HG03520 (cell line): ENCODE results near the gene PRPSAP2.
A peak's percentile ranks its signal among the peaks of the same experiment; 100 is the strongest.
"Not testable (repeated sequence)": the region's sequence is repeated elsewhere in the genome, so short reads cannot be mapped to it uniquely, and the experiment has no call there.

ENCODE experiments used
- ATAC-seq: cut with Tn5 transposase; IDR thresholded peaks from one replicate; pipeline ENCODE4 v1.9.1; 2021; ENCODE audit warnings: mild to moderate bottlenecking, moderate library complexity; ENCODE audit not compliant: unreplicated experiment

Gene PRPSAP2

DNA sequence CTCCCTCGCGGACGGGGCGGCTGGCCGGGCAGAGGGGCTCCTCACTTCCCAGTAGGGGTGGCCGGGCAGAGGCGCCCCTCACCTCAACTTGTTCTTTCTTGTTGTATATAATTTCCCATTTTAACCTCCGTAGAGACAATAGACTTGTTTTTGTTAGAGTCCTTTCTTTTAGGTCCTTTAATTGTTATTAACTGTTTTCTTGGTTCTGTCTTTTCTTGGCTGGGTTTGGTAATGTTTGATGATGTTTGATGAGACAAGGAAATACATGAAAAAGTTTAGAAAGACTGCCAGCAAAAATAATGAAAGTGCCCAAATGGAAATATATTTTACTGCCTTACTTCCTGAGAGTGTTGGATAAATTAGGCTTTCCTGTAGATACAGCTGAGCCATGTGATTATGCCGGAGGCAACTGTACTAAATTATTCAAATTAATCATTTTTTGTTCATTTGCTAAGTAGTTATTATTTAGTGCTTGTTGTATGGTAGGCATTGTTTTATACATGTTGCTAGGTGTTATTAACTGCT is 30.9 kb downstream of the PRPSAP2 start:
- no peak for ATAC-seq

- no peak for ATAC-seq
Observed at GRCh38 chr17:18889658-18890057, 31.7 kb downstream of the PRPSAP2 start.

- no peak for ATAC-seq
Observed at GRCh38 chr17:18891541-18891940, 33.6 kb downstream of the PRPSAP2 start.

- ATAC-seq = no peak
Observed at GRCh38 chr17:18896146-18896545, 38.2 kb downstream of the PRPSAP2 start.

DNA sequence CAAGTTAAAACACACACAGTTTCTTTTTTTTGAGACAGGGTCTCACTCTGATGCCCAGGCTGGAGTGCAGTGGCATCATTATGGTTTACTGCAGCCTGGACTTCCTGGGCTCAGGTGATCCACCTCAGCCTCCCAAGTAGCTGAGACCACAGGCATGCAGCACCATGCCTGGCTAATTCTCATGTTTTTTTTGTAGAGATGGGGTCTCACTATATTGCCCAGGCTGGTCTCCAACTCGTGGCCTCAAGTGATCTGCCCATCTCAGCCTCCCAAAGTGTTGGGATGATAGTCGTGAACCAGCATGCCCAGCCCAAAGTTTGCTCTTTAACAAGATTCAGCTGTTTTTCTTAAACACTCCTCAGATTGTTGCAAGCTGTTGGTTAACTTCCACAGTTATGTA is 39.0 kb downstream of the PRPSAP2 start:
- no peak for ATAC-seq

DNA sequence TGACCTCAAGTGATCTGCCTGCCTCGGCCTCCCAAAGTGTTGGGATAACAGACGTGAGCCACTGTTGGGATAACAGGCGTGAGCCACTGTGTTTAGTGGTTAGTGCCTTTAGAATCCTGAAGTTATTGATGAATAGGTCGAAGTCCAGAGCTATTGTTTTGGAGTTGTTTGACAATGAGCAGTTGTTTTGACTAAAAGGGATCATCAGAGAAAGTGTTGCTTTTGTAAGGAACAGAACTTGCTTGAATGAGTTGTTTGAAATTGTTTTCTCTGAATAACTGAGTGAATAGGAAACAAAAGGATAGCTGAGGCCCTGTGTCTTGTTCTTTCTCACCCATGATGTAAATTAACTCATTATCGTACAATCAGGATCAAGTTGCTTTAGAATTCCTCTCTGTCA is 46.6 kb downstream of the PRPSAP2 start:
- ATAC-seq = no peak

- no peak for ATAC-seq
Observed at GRCh38 chr17:18905226-18905625, 47.3 kb downstream of the PRPSAP2 start.

GRCh38 chr17:18910326-18910725 is 52.4 kb downstream of the PRPSAP2 start:
- ATAC-seq = no peak

- no peak for ATAC-seq
Observed at GRCh38 chr17:18910881-18911280, 53.0 kb downstream of the PRPSAP2 start.

DNA sequence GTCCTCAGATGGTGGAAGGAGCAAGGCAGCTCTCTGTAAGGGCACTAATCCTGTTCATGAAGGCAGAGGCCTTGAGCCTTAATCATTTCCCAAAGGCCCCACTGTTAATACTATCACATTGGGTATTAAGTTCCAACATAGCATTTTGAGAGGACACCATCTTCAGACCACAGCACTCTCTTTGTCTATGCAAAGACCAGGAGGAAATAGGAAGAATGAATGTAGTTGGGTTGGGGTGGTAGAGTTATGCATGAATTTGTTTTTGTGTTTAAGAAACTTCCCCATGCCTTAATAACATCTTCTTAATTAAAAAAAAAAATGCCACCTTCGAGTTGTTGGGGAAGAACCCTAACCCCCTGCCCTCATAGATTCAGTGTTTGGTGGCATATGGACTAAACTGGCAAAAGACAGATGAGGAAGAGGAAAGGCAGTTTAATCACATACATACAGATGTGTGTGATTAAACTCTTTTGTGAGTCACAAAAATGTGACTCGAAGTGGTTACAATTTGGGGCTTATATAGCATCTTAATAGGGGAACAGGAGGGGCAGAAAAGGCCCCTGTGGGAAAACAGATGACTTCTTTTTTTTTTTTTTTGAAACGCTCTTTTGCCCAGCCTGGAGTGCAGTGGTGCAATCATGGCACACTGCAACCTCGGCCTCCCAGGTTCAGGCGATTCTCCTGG is 59.0 kb downstream of the PRPSAP2 start:
- ATAC-seq = no peak

DNA sequence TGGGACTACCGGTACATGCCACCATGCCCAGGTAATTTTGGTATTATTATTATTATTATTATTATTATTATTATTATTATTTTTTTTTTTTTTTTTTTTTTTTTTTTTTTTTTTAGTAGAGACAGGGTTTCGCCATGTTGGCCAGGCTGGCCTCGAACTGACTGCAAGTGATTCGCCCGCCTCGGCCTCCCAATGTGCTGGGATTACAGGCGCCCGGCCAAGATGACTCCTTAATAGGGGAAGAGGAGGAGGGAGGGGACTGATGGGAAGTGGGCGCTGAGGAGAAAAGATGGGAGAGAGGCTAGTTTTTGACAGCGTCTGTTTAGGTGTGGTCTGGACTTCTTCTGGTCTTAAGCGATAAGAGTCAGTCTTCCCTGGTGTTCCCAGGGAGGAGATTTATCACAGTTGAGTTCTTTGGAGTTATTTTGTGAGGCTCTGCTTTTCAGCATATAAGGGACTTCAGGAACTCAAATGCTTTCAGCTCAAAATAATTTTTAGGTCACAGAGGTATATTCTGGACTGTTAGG is 59.6 kb downstream of the PRPSAP2 start:
- ATAC-seq = no peak

DNA sequence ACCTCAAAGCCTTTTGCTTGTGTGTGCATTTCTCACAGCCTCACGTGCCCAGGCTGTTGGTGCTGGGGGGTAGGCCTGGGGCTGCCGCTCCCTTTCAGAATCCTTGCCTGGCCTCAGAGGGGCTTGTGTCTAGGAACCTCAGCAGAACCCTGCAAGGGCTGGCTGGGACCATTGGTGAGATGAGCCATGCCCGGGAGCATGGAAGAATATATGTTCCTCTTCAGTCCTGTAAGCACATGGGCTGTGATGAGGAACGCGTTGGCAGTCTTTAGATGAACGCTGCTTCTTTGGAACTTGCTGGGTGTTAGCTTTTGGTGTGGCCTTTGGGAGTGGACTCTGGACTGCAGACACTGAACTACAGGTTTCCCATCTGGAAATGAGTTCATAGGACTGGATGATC is 62.0 kb downstream of the PRPSAP2 start:
- no peak for ATAC-seq

DNA sequence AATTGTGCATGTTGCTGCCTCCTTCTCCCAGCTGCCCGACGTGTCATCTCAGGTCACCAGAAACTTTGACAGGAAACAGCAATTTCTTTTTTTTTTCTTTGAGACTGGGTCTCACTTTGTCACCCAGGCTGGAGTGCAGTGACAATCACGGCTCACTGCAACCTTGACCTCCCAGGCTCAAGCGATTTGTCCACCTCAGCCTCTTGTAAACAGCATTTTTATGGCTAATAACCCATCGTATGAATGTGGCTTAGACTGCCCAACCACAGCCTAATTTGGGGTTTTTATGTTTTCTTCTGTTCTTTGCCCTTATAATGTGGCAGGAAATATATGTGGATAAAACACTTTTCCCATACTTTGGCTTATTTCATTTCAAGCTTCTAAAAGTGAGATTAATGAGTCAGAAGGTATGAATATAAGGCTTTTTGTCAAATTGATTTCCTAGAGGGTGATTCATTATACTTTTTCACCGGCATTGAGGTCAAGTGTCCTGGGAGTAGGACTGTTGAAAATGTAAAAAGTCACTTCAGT is 63.0 kb downstream of the PRPSAP2 start:
- ATAC-seq = no peak

GRCh38 chr17:18921485-18921884 is 63.6 kb downstream of the PRPSAP2 start:
- ATAC-seq = no peak

GRCh38 chr17:18921912-18922451 is 64.1 kb downstream of the PRPSAP2 start:
- peak; percentile 60 for ATAC-seq

GRCh38 chr17:18922596-18922995 is 64.7 kb downstream of the PRPSAP2 start:
- not testable (repeated sequence) for ATAC-seq

GRCh38 chr17:18925187-18925586 is 67.3 kb downstream of the PRPSAP2 start:
- no peak for ATAC-seq

GRCh38 chr17:18928628-18929125 is 70.7 kb downstream of the PRPSAP2 start:
- no peak for ATAC-seq

GRCh38 chr17:18932360-18933055 is 74.6 kb downstream of the PRPSAP2 start:
- no peak for ATAC-seq

DNA sequence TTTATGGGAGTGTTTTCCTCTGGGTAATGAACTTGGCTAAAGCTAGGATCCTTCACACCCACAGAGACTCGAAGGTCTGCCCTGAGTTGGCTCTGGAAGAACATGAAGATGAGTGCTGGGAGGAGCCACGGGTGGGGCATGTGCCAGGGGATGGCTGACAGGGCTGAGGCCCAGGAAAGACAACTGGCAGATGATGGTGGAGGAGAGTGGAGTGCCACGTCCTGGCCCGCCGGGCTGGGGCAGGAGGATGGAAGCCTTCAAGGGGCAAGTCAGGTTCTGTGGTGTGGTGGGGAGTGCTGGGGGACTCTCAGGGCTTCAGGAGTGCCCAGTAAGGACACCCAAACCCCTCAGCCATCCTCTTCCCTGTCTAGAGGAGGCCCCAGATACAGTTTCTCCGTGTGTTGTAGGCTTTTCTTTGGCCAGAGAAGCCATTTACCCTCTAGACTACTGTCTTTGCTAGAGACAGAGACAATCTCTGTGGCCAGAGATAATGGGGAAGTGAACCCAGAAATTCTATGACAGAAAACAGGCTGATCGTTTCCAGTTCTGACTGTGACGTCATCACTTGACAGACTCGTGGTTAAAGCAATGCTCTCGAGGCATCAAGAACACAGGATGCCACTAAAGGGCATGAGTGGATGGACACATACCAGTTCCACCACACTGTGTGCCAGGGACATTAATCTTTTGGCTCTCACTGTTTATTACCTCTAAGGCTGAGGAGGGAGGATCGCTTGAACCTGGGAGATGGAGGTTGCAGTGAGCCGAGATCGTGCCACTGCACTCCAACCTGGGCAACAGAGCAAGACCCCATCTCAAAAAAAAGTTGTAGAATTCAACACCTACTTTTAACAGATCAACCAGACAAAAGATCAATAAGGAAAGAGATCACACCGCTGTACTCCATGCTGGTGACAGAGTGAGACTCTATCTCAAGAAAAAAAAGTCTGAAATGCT is 75.4 kb downstream of the PRPSAP2 start:
- no peak for ATAC-seq
